HEK293T (cell line): ENCODE data around the gene SCYGR6.
A peak's percentile ranks its signal among the peaks of the same experiment; 100 is the strongest.
"Not testable (repeated sequence)": the region's sequence is repeated elsewhere in the genome, so short reads cannot be mapped to it uniquely, and the experiment has no call there.

ENCODE experiments used
- CTCF ChIA-PET: fragments of 350-600 bp; formaldehyde crosslinking; extraction: SDS; loops from one replicate; lab custom pipeline; 2021; ENCODE audit warnings: antibody characterized with exemption, inconsistent platforms; lab: Yijun Ruan, JAX
- POLR2A ChIA-PET: fragments of 350-600 bp; formaldehyde crosslinking; extraction: SDS; loops from one replicate; lab custom pipeline; 2020; ENCODE audit warnings: antibody characterized with exemption, inconsistent platforms; lab: Yijun Ruan, JAX
- DNase-seq: peaks from one replicate; pipeline ENCODE4 v3.0.0; 2012; ENCODE audit warnings: mixed read lengths; ENCODE audit errors: extremely low spot score
- ARNT ChIP-seq: fragments of 450-650 bp; IDR thresholded peaks from 2 replicates; pipeline ENCODE4 v1.6.1; 2017; ENCODE audit warnings: mild to moderate bottlenecking
- BHLHE40 ChIP-seq: fragments of 450-650 bp; IDR thresholded peaks from 2 replicates; pipeline ENCODE4 v1.6.1; 2016; ENCODE audit warnings: mild to moderate bottlenecking, moderate library complexity, borderline replicate concordance
- CTBP1 ChIP-seq: fragments of 450-650 bp; IDR thresholded peaks from 2 replicates; pipeline ENCODE4 v1.6.1; 2016; ENCODE audit warnings: borderline replicate concordance
- ELF4 ChIP-seq: fragments of 450-650 bp; IDR thresholded peaks from 2 replicates; pipeline ENCODE4 v1.6.1; 2017; ENCODE audit warnings: antibody characterized with exemption
- FOXA1 ChIP-seq: fragments of 450-650 bp; IDR thresholded peaks from 2 replicates; pipeline ENCODE4 v1.6.1; 2016; ENCODE audit warnings: mild to moderate bottlenecking
- FOXK2 ChIP-seq: fragments of 450-650 bp; IDR thresholded peaks from 2 replicates; pipeline ENCODE4 v1.6.1; 2016; ENCODE audit warnings: mild to moderate bottlenecking
- FOXM1 ChIP-seq: fragments of 450-650 bp; IDR thresholded peaks from 2 replicates; pipeline ENCODE4 v1.6.1; 2017; ENCODE audit warnings: mild to moderate bottlenecking, borderline replicate concordance
- HDGF ChIP-seq: fragments of 450-650 bp; IDR thresholded peaks from 2 replicates; pipeline ENCODE4 v1.6.1; 2017; ENCODE audit warnings: antibody characterized with exemption, borderline replicate concordance
- L3MBTL2 ChIP-seq: fragments of 450-650 bp; conservative IDR thresholded peaks from 2 replicates; pipeline ENCODE4 v1.6.1; 2016; ENCODE audit warnings: mild to moderate bottlenecking
- LEF1 ChIP-seq: fragments of 450-650 bp; IDR thresholded peaks from 2 replicates; pipeline ENCODE4 v1.6.1; 2017; ENCODE audit warnings: mild to moderate bottlenecking, borderline replicate concordance
- NFRKB ChIP-seq: fragments of 450-650 bp; IDR thresholded peaks from 2 replicates; pipeline ENCODE4 v1.6.1; 2016; ENCODE audit warnings: mild to moderate bottlenecking, moderate library complexity
- SP1 ChIP-seq: fragments of 450-650 bp; IDR thresholded peaks from 2 replicates; pipeline ENCODE4 v1.6.1; 2017
- SUZ12 ChIP-seq: fragments of 450-650 bp; IDR thresholded peaks from 2 replicates; pipeline ENCODE4 v1.6.1; 2016; ENCODE audit warnings: mild to moderate bottlenecking
- TARDBP ChIP-seq: fragments of 450-650 bp; IDR thresholded peaks from 2 replicates; pipeline ENCODE4 v1.6.1; 2016
- ZNF384 ChIP-seq: fragments of 450-650 bp; IDR thresholded peaks from 2 replicates; pipeline ENCODE4 v1.6.1; 2016
- TF ChIP-seq, protein P1 (sequence below): fragments of 450-650 bp; IDR thresholded peaks from 2 replicates; pipeline ENCODE4 v1.6.1; 2016

Gene SCYGR6

DNA sequence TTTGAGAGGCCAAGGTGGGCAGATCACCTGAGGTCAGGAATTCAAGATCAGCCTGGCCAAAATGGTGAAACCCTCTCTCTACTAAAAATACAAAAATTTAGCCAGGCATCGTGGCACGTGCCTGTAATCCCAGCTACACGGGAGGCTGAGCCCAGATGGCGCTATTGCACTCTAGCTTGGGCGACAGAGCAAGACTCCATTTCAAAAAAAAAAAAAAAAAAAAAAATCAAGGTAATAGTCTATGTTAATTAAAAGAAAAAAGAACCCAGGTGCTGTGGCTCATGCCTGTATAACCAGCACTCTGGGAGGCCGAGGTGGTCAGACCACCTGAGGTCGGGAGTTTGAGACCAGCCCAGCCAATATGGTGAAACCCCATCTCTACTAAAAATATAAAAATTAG lies 16.1 kb upstream of the SCYGR6 start:
- CTCF ChIA-PET: interaction anchor here (0.5 to 0.6 kb wide), 2 partner anchors 54 to 139 kb away, joined by 3 to 4 read pairs; no protein-coding TSS in a partner anchor
- DNase-seq, POLR2A ChIA-PET: not testable (repeated sequence)
- peak; percentile 75 for TF ChIP-seq ZNF384

DNA sequence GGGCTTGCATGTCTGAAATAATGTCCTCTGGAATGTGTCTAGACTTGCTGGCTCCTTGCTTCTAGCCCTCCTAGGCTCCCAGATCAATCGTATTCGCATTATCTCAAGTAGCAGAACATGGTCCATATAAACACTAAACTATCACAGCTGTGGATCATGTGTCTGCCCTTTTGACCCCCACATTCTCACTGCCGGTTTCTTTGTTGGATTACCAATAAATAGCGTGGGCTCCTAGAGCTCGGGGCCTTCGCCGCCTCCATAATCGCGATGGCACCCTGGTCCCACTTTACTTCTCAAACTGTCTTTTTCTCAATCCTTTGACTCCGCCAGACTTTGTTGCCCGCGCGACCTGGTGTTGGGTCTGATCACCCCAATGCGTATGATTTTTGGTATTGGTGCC lies 14.8 kb upstream of the SCYGR6 start:
- no peak for TF ChIP-seq SP1
- no peak for TF ChIP-seq FOXM1
- TF ChIP-seq HDGF: no peak
- TF ChIP-seq TARDBP: no peak
- no peak for TF ChIP-seq BHLHE40
- TF ChIP-seq ZNF384: no peak
- no peak for TF ChIP-seq CTBP1
- no peak for TF ChIP-seq ARNT
- TF ChIP-seq, protein P1, sequence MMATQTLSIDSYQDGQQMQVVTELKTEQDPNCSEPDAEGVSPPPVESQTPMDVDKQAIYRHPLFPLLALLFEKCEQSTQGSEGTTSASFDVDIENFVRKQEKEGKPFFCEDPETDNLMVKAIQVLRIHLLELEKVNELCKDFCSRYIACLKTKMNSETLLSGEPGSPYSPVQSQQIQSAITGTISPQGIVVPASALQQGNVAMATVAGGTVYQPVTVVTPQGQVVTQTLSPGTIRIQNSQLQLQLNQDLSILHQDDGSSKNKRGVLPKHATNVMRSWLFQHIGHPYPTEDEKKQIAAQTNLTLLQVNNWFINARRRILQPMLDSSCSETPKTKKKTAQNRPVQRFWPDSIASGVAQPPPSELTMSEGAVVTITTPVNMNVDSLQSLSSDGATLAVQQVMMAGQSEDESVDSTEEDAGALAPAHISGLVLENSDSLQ: no peak
- POLR2A ChIA-PET: no interaction called here
- DNase-seq: no peak
- CTCF ChIA-PET: interaction anchor here (0.6 to 1.4 kb wide), 4 partner anchors 23 to 692 kb away, joined by 3 to 4 read pairs (median 4); no protein-coding TSS in a partner anchor

DNA sequence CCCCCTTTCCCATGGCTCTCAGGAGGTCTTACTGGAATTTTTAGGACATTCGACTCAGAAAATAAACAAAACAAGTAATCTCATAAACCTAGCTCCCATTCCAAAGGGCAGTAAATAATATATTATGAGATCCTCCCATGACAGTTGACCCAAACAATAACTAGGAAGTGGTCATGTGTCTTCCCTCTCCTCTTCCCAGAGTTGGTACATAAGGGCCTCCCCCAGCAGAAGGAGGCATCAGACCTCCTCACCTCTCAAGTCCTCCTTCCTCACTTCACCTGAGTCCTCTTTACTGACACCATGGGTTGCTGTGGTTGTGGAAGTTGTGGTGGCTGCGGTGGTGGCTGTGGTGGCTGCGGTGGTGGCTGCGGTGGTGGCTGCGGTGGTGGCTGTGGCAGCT lies 3.5 kb upstream of the SCYGR6 start, which contains the start of gene SCYGR7:
Gene SCYGR7, plus strand, starts transcription at position 301 of the 400 bp plus-strand sequence. Its CDS starts 0 bp downstream, at position 301.
- DNase-seq: no peak
- CTCF ChIA-PET: no interaction called here
- TF ChIP-seq BHLHE40 (no peak), ARNT (no peak), FOXM1 (no peak), LEF1 (no peak), L3MBTL2 (no peak), TARDBP (no peak), FOXK2 (no peak), CTBP1 (no peak), HDGF (no peak), ZNF384 (no peak), FOXA1 (no peak), SP1 (no peak), ELF4 (no peak), SUZ12 (no peak), NFRKB (no peak)
- TF ChIP-seq, protein P1: no peak
- POLR2A ChIA-PET: no interaction called here

DNA sequence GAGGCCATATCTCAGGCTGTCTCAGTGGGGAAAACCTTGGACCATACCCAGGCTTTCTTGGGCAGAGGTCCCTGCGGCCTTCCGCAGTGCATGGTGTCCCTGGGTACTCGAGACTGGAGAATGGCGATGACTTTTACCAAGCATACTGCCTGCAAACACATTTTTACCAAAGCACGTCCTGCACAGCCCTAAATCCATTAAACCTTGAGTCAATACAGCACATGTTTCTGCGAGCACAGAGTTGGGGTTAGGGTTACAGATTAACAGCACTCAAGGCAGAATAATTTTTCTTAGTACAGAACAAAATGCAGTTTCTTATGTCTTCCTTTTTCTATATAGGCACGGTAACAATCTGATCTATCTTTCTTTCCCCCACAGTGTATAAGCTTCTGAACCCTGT lies 1.7 kb downstream of the SCYGR6 start:
- DNase-seq, POLR2A ChIA-PET, CTCF ChIA-PET: not testable (repeated sequence)

DNA sequence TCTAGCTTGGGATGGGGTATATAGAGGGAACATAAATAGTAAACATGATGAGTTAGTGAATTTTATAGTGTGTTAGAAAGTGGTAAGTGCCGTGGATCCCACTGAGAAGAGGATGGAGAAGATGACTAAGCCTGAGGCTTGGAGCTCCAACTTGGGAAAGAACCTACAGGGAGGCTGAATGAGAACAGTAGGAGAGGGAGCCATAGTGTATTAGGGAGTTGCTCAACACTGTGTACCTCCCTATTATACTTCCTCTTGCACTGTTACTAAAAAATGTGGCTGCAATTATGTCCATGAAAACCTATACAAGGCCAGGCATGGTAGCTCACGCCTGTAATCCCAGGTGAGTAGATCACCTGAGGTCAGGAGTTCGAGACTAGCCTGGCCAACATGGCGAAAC lies 3.9 kb downstream of the SCYGR6 start:
- ChIA-PET POLR2A (no interaction called here), CTCF (no interaction called here)
- DNase-seq: no peak
- no peak for TF ChIP-seq LEF1
- TF ChIP-seq, protein P1: no peak
- TF ChIP-seq CTBP1: no peak

DNA sequence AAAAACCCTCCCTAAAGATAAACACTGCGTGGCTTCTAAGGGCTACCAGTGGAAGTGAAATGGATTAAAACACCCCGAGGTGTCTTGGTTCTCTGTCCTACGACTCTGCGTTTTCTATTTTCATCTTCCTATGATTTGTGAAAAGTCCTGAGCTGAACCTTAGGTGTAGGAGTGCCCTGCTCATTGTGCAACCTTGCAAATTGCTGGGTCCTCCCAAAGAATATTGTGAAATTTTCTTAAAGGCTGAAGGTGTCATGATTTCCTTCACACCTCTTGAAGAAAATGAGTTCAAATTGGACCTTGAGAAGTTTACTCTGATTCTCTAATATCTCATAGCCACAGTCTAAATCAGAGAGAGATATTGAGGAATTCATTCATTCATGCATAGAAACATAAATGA lies 4.9 kb downstream of the SCYGR6 start:
- TF ChIP-seq ZNF384 (no peak), CTBP1 (no peak), L3MBTL2 (no peak), BHLHE40 (no peak), LEF1 (no peak), TARDBP (no peak), FOXA1 (no peak), SUZ12 (no peak), NFRKB (no peak), FOXM1 (no peak), HDGF (no peak), ARNT (no peak), FOXK2 (no peak), SP1 (no peak), ELF4 (no peak)
- TF ChIP-seq, protein P1: no peak
- CTCF ChIA-PET: interaction anchor here (0.6 kb wide), 1 partner anchor 62 kb away, joined by 3 read pairs; no protein-coding TSS in a partner anchor
- POLR2A ChIA-PET: no interaction called here
- no peak for DNase-seq
